Dendritic cell treated with granulocyte-macrophage colony-stimulating factor and Interleukin-4, amounts not matched to agents 40 ng/mL and 50 ng/mL, for 4 days (primary cell): ENCODE data around the gene VIPR1.

Experiments
- H3K27ac Mint-ChIP-seq: one replicate; pipeline ENCODE4 v1.8.0; 2022; ENCODE audit warnings: mild to moderate bottlenecking, mixed read lengths
- H3K27me3 Mint-ChIP-seq: one replicate; pipeline ENCODE4 v1.8.0; 2022; ENCODE audit warnings: mild to moderate bottlenecking, mixed read lengths
- H3K36me3 Mint-ChIP-seq: one replicate; pipeline ENCODE4 v1.8.0; 2022; ENCODE audit warnings: low read depth, mixed read lengths
- H3K4me1 Mint-ChIP-seq: one replicate; pipeline ENCODE4 v1.8.0; 2022; ENCODE audit warnings: low read depth, mixed read lengths
- H3K4me3 Mint-ChIP-seq: one replicate; pipeline ENCODE4 v1.8.0; 2022; ENCODE audit warnings: mild to moderate bottlenecking, moderate library complexity, mixed read lengths
- H3K9me3 Mint-ChIP-seq: one replicate; pipeline ENCODE4 v1.8.0; 2022; ENCODE audit warnings: mixed read lengths
- intact Hi-C: fragments of 100-400 bp; cut with micrococcal nuclease; formaldehyde crosslinking; loops from one replicate; pipeline ENCODE4 v1.15.0; 2022

Gene VIPR1

DNA sequence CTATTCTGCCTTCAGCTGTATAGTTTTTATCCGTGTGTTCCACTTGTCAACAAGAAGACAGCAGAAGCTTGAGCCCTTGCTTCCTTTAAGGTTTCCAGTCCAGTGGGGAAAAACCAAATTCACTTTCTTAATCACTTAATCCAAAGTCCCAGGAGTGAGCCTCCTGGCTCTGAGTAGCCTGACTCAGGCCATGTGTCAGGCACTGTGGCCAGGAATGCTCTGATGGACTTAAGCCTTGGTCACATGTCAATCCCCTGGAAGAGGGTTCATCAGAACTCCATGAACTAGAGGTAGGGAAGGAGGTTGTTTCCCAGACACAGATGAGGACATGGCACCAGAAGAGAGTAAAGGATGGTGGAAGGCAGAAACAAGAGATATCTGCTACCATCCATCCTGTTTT, 8.8 kb downstream of the VIPR1 start:
- H3K27me3 Mint-ChIP-seq, result peaks cover 3% of the 10 kb centered on the region
- intact Hi-C loops, result no loop called here
- no peak overlapping the region for H3K27ac Mint-ChIP-seq
- no peaks in the 10 kb centered on the region for H3K9me3 Mint-ChIP-seq
- peaks cover 60% of the 10 kb centered on the region for H3K4me1 Mint-ChIP-seq
- H3K4me3 Mint-ChIP-seq, result no peak overlapping the region
- H3K36me3 Mint-ChIP-seq, result no peaks in the 10 kb centered on the region

DNA sequence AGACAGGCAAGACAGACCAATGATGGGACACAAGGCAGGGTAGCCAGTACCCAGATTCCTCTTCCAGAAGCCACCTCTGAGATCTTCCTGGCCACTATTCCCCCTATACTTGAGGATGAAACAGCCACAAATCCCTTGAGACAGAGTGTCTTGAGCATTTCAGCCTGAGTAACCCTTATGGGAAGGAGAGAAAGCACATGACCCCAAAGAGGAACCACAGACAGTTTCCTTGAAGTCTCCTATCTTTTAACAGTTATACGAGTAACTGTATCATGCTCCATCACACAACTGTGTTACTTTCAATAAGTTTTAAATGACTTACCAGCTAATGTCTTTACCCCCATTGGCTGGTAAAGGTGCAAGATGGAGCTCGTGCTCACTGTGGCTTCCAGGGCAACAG, 9.3 kb downstream of the VIPR1 start:
- Mint-ChIP-seq H3K27me3 (peaks cover 3% of the 10 kb centered on the region), H3K36me3 (no peaks in the 10 kb centered on the region), H3K4me1 (peaks cover 57% of the 10 kb centered on the region), H3K27ac (no peak overlapping the region), H3K4me3 (no peak overlapping the region), H3K9me3 (no peaks in the 10 kb centered on the region)
- intact Hi-C loops, result no loop called here

DNA sequence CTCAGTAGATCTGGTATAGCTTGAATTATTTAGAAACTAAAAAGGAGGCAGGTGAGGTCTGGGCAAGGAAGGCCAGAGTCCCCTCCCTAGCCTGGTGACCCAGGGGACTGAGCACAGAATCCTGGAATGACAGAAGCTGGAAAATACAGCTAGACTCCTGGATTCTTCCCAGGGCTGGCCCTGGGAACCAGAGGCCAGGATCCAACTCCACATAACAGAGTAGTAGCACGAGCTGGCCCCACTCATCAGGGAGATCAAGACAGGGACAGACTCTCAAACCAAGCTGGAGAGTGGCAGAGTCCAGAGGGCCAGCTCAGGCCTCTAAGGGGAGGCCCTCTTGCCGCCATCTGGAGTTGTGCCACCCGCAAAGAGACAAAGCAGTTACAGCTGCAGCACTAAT, 10.7 kb downstream of the VIPR1 start:
- H3K4me3 Mint-ChIP-seq, result no peak overlapping the region
- H3K36me3 Mint-ChIP-seq, result no peaks in the 10 kb centered on the region
- intact Hi-C loops, result no loop called here
- no peak overlapping the region for H3K27ac Mint-ChIP-seq
- H3K27me3 Mint-ChIP-seq, result peaks cover 2% of the 10 kb centered on the region
- H3K4me1 Mint-ChIP-seq, result peaks cover 46% of the 10 kb centered on the region
- no peaks in the 10 kb centered on the region for H3K9me3 Mint-ChIP-seq

DNA sequence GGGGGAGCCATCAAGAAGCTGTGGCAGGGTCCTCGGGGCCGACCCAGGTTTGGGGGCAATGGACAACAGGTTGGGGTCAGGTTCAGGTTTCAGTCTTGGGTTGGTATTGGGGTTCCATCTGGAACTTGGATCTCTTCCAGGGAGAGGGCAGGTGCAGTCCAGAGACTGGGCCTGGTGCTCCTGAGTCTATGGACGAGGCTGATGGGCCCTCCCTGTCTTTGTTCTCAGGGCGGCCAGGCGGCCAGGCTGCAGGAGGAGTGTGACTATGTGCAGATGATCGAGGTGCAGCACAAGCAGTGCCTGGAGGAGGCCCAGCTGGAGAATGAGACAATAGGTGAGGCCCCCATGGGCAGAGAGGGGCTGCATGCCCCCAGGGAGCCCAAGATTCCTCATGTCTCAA, 11.1 kb downstream of the VIPR1 start:
- no peak overlapping the region for H3K27ac Mint-ChIP-seq
- intact Hi-C loops, result no loop called here
- no peaks in the 10 kb centered on the region for H3K9me3 Mint-ChIP-seq
- H3K27me3 Mint-ChIP-seq, result peaks cover 2% of the 10 kb centered on the region
- H3K4me3 Mint-ChIP-seq, result no peak overlapping the region
- peaks cover 47% of the 10 kb centered on the region for H3K4me1 Mint-ChIP-seq
- H3K36me3 Mint-ChIP-seq, result no peaks in the 10 kb centered on the region

DNA sequence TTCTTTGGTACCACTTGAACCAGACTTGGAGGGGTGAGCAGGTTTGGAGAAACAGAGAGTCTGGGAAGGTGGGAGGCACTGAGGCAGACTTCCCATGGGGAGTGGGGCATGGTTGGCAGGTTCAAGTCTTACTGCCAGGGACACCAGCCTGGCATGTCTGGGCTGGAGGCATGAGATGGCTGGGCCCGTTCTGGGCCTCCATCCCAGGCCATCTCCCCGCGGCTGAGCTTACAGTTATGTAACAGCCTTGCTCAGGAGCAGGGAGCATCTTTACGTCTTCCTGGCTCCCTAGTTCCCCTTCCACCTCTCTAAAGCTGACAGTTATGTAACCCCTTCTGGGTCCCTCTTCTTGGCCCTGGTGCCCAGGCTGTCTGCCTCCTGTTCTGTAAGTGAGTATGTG, 12.4 kb downstream of the VIPR1 start:
- Mint-ChIP-seq H3K27ac (no peak overlapping the region), H3K9me3 (no peaks in the 10 kb centered on the region), H3K36me3 (no peaks in the 10 kb centered on the region), H3K4me1 (peaks cover 47% of the 10 kb centered on the region), H3K4me3 (no peak overlapping the region), H3K27me3 (peaks cover 2% of the 10 kb centered on the region)
- intact Hi-C loops, result no loop called here

DNA sequence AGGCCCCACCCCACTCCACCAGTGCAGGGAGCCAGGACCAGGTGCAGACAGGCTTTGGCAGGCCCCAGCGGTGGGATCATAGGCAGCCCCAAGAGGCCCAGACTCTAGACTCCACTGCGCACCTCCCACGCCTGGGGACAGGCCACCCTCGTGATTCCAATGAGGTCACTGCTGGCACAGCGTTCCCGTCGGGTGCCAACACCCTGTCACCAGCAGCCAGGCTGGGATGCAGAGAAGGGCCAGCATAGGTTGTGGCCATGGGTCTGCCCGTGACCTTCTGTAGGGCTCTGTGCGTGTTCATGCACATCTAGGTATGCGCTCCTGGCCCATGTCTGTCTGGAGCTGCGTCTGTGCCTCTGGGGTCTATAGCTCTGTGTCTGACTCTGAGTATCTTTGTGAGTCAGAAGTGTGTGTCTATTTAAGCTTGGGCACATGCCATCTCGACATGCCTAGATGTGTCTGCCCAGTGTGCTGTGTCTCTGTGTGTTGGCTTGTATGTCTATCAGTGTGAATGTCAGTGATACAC, 13.0 kb downstream of the VIPR1 start:
- H3K36me3 Mint-ChIP-seq, result no peaks in the 10 kb centered on the region
- H3K4me1 Mint-ChIP-seq, result peaks cover 47% of the 10 kb centered on the region
- no peak overlapping the region for H3K27ac Mint-ChIP-seq
- intact Hi-C loops, result no loop called here
- H3K9me3 Mint-ChIP-seq, result no peaks in the 10 kb centered on the region
- no peak overlapping the region for H3K4me3 Mint-ChIP-seq
- H3K27me3 Mint-ChIP-seq, result peaks cover 2% of the 10 kb centered on the region

DNA sequence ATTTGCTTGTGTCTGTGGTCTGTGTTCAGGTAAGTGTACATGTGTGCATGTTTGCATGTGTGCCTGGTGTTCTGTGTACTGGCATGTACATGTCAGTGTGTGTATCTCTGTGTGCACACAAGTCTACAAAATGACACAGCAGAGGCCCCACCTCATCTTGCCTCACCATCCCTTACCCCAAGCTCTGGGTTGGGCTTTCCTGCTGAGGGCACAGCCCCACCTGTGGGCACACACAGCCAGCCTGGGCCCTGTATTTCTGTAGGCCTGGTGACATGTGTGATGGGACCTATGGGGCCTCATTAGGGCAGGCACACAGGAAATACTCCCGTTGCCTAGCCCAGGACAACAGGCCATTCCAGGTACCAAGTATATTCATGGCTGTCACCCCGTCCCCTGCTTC, 13.5 kb downstream of the VIPR1 start:
- H3K4me1 Mint-ChIP-seq, result peaks cover 45% of the 10 kb centered on the region
- no peak overlapping the region for H3K27ac Mint-ChIP-seq
- H3K27me3 Mint-ChIP-seq, result peaks cover 2% of the 10 kb centered on the region
- H3K9me3 Mint-ChIP-seq, result no peaks in the 10 kb centered on the region
- intact Hi-C loops, result no loop called here
- no peaks in the 10 kb centered on the region for H3K36me3 Mint-ChIP-seq
- H3K4me3 Mint-ChIP-seq, result no peak overlapping the region

DNA sequence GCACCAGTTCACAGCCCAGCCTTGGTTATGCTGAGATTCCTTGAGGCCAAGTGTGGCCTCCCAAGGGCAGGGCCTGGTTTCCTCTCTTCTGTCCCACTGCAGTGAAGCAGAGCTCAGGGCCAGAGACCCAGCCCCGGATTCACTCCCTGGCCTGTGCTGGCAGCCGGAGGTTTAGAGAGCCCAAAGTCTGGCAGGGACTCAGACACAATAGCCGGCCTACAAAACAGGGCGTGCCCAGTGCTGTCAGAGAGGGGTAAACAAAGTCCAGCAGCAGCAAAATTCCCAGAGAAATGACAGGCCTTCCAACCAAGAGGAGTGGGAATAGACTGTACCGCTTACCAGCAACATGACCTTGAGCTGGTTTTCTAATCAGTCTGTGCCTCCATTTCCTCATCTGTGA, 14.0 kb downstream of the VIPR1 start:
- H3K4me3 Mint-ChIP-seq, result no peak overlapping the region
- H3K27ac Mint-ChIP-seq, result no peak overlapping the region
- H3K9me3 Mint-ChIP-seq, result no peaks in the 10 kb centered on the region
- peaks cover 45% of the 10 kb centered on the region for H3K4me1 Mint-ChIP-seq
- intact Hi-C loops, result no loop called here
- peaks cover 2% of the 10 kb centered on the region for H3K27me3 Mint-ChIP-seq
- no peaks in the 10 kb centered on the region for H3K36me3 Mint-ChIP-seq

DNA sequence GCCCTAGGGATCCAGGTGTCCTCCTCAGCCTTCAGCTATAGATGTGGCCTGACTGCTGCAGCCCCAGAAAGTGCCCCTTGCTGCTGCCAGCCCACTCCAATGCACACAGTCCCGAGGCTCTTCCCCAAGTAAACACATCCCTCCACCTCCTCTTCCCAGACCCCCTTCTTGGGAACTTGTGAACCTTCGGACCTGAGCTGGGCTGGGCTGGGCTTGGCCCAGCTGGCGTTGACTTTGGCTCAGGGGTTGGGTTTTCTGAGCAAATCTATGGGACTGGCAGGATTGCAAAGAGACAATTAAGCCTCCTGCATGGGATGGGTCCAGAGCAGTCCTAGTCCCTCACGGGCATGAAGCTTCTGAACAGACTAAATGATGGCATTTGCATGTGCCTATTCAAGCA, 14.7 kb downstream of the VIPR1 start:
- peaks cover 2% of the 10 kb centered on the region for H3K27me3 Mint-ChIP-seq
- intact Hi-C loops, result no loop called here
- H3K27ac Mint-ChIP-seq, result no peak overlapping the region
- H3K9me3 Mint-ChIP-seq, result no peaks in the 10 kb centered on the region
- H3K4me3 Mint-ChIP-seq, result no peak overlapping the region
- H3K4me1 Mint-ChIP-seq, result peaks cover 40% of the 10 kb centered on the region
- H3K36me3 Mint-ChIP-seq, result no peaks in the 10 kb centered on the region

DNA sequence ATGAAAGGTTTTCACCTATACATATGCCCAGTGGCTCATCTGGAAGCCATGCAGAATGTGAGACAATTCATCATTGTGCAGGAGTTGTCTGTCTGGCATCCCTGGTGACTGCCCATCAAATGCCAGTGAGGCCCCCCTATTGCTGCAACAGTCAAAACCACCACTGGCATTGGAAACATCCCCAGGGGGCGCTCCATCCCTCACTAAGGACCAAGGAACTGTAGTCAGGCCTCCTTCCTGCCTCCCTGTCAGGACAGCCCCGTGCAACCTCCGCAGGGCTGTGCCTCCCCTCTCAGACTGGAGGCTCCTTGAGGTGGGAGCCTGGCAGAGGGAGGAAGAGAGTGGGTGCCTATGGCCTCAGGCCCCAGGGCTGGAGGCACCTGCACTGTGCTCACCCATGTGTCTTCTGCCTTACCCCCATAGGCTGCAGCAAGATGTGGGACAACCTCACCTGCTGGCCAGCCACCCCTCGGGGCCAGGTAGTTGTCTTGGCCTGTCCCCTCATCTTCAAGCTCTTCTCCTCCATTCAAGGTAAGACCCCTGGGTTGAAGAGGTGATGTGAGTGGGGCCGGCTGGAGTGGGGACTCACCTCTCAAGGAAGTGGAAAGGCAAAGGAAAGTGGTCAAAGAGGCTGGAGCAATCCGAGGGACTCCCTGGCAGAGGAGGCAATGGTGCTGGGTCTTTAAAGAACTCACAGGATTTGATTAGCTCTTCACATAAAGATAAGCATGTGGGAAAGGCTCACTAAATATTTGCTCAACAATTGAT, 16.5 kb downstream of the VIPR1 start:
- no peaks in the 10 kb centered on the region for H3K9me3 Mint-ChIP-seq
- H3K36me3 Mint-ChIP-seq, result no peaks in the 10 kb centered on the region
- no peak overlapping the region for H3K4me3 Mint-ChIP-seq
- H3K27ac Mint-ChIP-seq, result no peak overlapping the region
- H3K27me3 Mint-ChIP-seq, result peaks cover 2% of the 10 kb centered on the region
- intact Hi-C loops, result no loop called here
- peaks cover 48% of the 10 kb centered on the region for H3K4me1 Mint-ChIP-seq

DNA sequence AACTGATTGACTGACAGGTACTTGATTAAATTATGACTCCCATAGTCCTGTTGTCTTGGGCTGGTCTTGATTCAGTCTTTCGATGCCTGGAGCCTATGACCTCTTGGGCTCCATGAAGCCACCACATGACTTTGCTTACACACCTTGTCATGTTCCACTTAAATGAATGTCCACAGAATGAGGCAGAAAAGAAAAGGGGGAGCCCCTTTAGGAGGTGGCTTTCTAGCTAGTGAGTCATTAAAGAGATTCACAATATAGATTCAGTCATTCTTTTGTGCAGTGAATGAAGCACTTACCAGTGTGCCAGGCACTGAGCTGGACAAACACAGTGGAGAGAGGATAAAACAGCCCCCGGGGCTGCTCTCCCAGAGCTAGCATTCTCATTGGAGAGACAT, 17.1 kb downstream of the VIPR1 start:
- no peak overlapping the region for H3K4me3 Mint-ChIP-seq
- intact Hi-C loops, result no loop called here
- peaks cover 48% of the 10 kb centered on the region for H3K4me1 Mint-ChIP-seq
- no peaks in the 10 kb centered on the region for H3K9me3 Mint-ChIP-seq
- peaks cover 1% of the 10 kb centered on the region for H3K27me3 Mint-ChIP-seq
- no peaks in the 10 kb centered on the region for H3K36me3 Mint-ChIP-seq
- no peak overlapping the region for H3K27ac Mint-ChIP-seq

DNA sequence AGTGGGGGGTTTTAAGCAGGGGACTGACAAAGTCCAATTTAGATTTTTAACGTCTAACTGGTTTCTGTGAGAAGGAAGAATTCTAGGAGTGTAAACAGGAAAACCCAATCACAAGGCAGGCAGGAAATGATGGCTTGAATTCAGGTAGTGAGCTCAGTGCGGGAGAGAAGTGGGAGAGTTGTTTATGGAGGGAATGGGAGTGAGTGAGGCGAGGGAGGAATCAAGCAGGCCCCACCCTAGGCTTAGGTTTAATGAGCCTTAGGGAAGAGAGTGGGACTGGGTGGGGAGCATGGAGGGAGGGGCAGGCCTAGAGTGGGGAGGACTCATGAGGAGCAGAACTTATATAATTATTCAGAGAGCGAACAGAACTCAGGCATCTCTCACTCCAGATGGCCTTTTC, 17.9 kb downstream of the VIPR1 start:
- Mint-ChIP-seq H3K27me3 (no peaks in the 10 kb centered on the region), H3K4me1 (peaks cover 48% of the 10 kb centered on the region), H3K36me3 (no peaks in the 10 kb centered on the region), H3K9me3 (no peaks in the 10 kb centered on the region), H3K27ac (no peak overlapping the region), H3K4me3 (no peak overlapping the region)
- intact Hi-C loops, result no loop called here

DNA sequence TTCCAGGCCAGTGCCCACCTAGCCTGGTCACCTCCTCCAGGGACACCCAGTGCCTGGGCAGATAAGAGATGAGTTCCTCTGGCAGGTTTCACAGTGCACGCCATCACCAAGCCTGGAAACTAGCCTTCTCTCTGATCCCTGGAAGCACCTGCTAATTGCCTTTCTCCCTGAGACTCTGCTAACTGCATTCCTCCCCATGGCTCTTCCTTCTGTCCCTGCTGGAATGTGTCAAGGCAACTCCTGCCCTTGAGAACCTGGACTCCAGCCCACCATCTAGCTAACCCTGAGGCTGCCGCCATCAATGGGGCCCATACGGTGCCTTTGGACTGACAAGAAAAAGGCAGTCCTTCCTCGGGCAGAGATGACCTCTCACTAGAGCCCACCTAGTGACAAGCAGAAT, 18.5 kb downstream of the VIPR1 start:
- H3K4me3 Mint-ChIP-seq, result no peak overlapping the region
- peaks cover 53% of the 10 kb centered on the region for H3K4me1 Mint-ChIP-seq
- H3K27me3 Mint-ChIP-seq, result no peaks in the 10 kb centered on the region
- no peaks in the 10 kb centered on the region for H3K9me3 Mint-ChIP-seq
- no peaks in the 10 kb centered on the region for H3K36me3 Mint-ChIP-seq
- intact Hi-C loops, result no loop called here
- H3K27ac Mint-ChIP-seq, result no peak overlapping the region

DNA sequence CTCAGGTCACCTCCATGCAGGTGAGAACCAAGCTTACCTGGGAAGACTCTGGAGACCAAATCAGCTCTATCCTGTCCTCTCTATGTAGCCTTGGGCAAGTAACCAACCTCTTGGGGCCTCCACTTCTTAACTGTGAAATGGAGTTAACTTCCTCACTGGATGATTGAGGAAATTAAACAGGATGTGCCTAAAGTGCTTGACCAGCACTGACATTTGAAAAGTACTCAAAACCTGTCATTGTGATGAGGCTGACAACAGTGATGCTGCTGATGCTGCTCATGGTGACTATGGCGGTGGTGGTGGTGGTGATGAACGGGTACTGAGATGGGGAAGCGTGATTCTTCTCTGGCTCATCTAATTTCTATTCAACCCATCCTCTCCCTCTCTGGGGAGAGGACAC, 22.3 kb downstream of the VIPR1 start:
- no peak overlapping the region for H3K4me3 Mint-ChIP-seq
- no peaks in the 10 kb centered on the region for H3K9me3 Mint-ChIP-seq
- H3K27me3 Mint-ChIP-seq, result no peaks in the 10 kb centered on the region
- no peak overlapping the region for H3K27ac Mint-ChIP-seq
- peaks cover 85% of the 10 kb centered on the region for H3K4me1 Mint-ChIP-seq
- intact Hi-C loops, result no loop called here
- H3K36me3 Mint-ChIP-seq, result no peaks in the 10 kb centered on the region

DNA sequence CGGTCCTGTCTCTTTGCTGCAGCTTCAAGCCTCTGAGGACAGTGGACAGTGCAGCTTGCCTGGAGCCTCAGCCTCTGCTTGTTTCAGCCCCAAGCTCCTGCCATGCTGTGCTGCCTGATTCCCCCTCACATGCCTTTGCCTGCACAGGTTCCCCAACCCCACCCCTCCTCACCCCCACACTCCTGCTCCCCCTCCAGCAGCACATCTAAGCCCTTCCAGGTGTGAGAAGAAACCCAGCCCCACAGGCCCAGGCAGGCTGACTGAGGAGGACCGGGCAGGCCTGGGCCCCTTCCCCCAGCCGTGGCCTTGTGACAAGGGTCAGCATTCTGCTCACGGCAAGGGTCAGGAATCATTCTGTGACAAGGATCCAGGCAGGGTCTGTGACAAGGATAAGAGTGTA, 22.8 kb downstream of the VIPR1 start:
- no peak overlapping the region for H3K4me3 Mint-ChIP-seq
- H3K27ac Mint-ChIP-seq, result no peak overlapping the region
- peaks cover 85% of the 10 kb centered on the region for H3K4me1 Mint-ChIP-seq
- no peaks in the 10 kb centered on the region for H3K36me3 Mint-ChIP-seq
- no peaks in the 10 kb centered on the region for H3K9me3 Mint-ChIP-seq
- no peaks in the 10 kb centered on the region for H3K27me3 Mint-ChIP-seq
- intact Hi-C loops, result no loop called here
